ENCODE measurements around the gene NAGS. TPM values are rescaled to one million over a fixed set of nuclear protein-coding genes. Genes with fewer than 3 reads are reported as not detected.
"Not testable (repeated sequence)": the region's sequence is repeated elsewhere in the genome, so short reads cannot be mapped to it uniquely, and the experiment has no call there.

Gene NAGS, protein sequence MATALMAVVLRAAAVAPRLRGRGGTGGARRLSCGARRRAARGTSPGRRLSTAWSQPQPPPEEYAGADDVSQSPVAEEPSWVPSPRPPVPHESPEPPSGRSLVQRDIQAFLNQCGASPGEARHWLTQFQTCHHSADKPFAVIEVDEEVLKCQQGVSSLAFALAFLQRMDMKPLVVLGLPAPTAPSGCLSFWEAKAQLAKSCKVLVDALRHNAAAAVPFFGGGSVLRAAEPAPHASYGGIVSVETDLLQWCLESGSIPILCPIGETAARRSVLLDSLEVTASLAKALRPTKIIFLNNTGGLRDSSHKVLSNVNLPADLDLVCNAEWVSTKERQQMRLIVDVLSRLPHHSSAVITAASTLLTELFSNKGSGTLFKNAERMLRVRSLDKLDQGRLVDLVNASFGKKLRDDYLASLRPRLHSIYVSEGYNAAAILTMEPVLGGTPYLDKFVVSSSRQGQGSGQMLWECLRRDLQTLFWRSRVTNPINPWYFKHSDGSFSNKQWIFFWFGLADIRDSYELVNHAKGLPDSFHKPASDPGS
- 2.4 TPM for total RNA-seq

DNA sequence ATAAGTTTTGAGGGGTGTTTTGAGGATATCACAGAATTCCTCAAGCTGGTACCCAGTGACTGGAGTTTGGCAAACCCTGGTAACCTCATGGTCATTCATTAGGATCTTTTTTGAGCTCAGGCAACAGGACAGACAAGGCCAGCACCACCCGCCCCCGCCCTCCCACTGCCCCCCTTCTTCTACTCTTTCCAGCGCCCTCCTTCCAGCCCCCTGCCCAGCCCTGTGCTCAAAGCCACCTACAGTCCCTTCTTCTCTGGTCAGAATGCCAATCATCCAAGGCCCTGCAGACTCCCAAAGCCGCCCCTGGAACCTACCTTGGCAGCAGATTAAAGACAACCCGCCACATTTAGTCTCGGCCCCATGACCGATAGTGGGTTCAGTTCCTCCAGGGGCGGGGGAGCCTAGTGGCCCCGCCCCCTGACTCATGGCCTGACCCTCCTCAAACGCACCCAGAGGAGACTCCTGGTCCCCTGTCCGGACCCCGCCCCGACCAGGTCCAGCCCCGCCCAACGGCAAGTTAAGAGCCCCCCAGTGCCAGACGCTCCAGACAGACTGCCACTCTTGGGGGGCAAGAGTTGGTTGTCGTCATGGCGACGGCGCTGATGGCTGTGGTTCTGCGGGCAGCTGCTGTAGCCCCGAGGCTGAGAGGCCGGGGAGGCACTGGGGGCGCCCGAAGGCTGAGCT is at the start of gene NAGS:
Gene NAGS (plus strand): TSS at position 546 of the 684 bp plus-strand sequence. CDS start 42 bp downstream, at position 588.
- ATAC-seq = no peak

DNA sequence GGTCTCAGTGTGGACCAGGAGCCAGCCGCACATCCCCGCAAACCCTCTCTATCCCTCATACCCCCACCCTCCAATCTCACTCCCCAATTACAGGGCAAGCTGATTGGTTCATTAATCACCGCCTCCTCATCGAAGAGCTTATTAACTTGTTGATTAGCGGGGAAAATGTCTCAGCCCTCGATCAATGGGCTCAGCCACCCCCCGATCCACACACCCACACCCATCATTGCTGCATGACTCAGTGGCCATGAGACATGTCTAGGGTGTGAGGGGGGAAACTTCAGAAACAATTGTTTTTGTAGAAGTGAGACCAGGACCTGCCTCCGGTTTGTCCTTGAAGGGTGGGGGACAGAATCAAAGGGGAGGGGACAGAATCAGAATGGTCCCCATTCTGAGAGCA is 48.2 kb upstream of the NAGS start:
- ATAC-seq = no peak

DNA sequence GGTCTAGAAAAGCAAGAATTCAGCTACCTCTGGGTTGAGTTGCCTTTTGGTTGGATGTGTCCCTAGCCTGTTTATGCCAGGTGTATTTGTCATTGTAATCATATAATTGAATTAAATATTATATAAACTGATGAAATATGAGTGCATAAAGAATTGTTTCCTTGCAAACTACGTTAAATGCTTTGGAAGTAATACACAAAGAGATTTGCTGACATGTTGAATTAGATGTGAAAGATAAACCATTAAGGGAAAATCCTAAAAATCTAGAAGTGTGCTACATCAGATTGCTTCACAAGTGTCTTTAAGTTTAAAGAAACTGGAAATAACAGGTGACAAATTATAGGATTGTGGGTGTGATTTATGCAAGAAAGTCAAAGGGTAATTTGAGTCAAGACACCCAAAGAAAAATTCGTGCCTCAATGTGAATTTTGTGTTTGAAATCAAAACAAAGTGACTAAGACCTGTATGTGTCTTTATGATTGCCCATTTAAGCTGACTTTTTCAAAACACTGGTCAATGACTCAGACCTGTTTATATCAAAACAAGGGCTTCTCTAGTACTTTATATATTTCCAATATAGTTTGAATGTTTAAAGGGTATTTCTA is 45.6 kb upstream of the NAGS start:
- ATAC-seq = no peak

DNA sequence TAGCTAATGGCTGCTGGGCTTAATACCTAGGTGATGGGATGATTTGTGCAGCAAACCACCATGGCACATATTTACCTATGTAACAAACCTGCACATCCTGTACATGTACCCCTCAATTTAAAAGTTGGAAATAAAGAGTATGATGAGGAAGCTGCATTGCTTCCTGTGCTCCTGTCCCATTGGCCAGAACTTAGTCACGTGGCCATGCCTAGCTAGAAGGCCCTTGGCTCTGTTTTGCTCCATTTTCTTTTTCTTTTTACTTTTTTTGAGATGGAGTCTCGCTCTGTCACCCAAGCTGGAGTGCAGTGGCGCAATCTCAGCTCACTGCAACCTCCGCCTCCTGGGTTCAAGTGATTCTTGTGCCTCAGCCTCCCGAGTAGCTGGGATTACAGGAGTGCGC is 43.1 kb upstream of the NAGS start:
- not testable (repeated sequence) for ATAC-seq

DNA sequence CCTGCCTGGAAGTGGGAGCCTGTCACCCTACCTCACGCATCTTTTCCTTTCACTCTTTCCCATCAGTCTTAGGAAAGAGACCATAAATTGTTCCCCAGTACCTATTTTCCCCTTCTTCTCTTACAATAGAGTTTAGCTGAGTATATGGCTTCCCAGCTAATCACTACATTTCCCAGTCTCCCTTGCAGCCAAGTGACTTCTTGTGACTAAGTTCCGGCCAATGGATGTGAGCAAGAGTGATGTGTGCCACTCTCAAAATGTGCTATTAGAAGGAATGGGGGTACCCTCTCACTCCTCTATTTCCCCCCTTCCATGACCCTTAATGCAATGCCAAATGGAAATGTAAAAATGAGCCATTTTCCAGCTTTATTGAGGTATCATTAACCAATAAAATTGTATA is 42.5 kb upstream of the NAGS start:
- ATAC-seq = no peak

DNA sequence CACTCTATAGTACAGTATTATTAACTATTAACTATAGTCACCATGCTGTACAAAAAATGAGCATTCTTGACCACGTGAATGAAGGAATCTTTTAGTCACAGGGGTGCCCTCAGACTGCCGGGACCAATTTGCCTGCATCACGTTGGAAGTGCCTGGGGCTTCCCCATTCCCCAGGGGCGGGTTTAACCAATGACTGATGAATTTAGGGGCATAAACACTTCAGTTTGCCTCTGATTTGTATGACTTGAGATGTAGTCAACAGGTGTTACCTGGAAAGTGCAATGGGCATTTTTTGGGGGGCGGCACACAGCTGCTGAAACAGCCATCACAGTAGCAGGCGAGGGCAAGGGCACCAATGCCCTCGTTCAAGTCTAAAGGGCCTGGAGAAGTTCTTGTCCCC is 41.9 kb upstream of the NAGS start:
- no peak for ATAC-seq

DNA sequence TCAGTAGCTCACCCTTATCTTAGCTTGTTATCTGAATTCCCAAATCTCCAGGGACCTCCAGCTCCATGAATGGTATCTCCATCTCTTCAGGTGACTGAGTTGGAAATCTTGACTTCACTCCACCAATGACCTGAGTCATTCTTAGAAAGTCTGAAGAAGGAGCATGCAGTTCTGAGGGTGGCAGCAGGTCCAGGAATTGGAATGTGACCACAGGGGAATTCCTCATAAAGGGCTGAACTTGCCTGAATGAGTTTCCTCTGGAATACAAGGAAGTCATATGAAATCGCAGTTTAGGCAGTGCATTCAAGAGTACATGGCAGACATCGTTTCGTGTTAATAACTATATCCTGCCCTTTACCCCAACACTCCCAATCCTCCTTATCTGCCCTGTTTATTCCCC is 38.1 kb upstream of the NAGS start:
- ATAC-seq = no peak

DNA sequence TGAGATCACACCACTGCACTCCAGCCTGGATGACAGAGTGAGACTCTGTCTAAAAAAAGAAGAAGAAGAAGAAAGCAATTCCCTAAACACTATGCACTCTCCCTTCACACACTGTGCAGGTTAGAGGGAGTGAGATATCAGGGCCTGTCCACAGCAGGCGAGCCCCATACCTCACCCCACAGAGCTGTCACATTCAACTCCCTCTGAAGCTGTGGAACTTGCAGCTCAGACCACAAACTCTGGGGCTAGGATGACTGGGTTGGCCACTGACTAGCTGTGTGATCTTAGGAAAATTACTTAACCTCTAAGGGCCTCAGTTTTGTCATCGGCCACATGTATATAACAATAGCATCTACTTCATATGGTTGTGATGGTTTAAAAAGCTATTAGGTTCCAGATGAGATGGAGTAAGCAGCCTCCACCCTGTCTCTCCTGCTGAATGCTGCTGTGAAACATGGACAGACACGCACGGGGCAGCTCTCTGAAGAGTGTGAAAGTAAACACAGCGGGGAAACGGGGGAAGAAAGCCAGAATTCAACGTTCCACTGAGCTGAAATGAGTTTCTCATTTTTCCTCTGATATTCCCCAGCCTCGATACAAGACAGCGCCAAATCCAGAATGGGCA is 37.1 kb upstream of the NAGS start:
- ATAC-seq = no peak

DNA sequence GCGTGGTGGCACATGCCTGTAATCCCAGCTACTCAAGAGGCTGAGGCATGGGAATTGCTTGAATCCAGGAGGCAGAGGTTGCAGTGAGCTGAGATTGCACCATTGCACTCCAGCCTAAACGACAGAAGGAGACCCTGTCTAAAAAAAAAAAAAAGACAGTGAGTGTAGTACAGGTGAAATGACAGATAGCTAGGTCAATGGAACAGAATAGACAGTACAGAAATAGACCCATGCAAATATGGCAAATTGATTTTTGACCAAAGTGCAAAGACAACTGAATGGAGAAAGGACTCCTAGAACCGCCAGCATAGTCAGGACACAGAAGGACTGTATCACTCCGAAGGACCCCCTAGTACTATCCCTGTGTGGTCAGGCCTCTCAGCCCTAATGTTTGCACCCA is 34.1 kb upstream of the NAGS start:
- ATAC-seq = no peak

DNA sequence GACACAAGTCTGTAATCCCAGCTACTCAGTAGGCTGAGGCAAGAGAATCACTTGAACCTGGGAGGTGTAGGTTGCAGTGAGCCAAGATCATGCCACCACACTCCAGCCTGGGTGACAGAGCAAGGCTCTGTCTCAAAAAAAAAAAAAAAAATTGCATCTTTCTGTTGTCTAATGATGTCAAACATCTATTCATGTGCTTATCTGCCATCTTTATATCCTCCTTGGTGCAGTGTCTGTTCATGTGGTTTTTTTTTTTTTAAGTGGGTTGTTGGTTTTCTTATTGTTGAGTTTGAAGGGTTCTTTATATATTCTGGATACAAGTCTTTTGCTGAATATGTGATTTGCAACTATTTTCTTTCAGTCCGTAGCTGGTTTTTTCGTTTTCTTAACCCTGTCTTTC is 33.0 kb upstream of the NAGS start:
- ATAC-seq = not testable (repeated sequence)

DNA sequence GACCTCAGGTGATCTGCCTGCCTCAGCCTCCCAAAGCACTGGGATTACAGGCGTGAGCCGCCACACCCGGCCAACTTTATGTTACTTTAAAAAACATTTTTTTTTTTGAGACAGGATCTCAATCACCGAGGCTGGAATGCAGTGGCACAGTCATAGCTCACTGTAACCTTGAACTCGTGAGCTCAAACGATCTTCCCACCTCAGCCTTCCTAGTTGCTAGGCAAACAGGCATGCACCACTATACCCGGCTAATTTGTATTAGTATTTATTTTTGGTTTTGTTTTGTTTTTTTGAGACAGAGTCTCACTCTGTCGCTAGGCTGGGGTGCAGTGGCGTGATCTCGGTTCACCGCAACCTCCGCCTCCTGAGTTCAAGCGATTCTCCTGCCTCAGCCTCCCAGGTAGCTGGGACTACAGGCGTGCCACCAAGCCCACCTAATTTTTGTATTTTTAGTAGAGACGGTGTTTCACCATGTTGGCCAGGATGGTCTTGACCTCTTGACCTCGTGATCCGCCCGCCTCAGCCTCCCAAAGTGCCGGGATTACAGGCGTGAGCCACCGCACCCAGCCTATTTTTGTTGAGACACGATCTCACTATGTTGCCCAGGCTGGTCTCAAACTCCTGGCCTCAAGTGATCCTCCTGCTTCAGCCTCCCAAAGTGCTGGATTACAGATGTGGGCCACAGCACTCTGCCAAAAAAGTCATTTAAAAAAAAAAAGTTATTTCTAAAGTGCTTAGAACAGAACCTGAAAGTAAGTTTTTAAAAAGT is 31.8 kb upstream of the NAGS start:
- not testable (repeated sequence) for ATAC-seq

DNA sequence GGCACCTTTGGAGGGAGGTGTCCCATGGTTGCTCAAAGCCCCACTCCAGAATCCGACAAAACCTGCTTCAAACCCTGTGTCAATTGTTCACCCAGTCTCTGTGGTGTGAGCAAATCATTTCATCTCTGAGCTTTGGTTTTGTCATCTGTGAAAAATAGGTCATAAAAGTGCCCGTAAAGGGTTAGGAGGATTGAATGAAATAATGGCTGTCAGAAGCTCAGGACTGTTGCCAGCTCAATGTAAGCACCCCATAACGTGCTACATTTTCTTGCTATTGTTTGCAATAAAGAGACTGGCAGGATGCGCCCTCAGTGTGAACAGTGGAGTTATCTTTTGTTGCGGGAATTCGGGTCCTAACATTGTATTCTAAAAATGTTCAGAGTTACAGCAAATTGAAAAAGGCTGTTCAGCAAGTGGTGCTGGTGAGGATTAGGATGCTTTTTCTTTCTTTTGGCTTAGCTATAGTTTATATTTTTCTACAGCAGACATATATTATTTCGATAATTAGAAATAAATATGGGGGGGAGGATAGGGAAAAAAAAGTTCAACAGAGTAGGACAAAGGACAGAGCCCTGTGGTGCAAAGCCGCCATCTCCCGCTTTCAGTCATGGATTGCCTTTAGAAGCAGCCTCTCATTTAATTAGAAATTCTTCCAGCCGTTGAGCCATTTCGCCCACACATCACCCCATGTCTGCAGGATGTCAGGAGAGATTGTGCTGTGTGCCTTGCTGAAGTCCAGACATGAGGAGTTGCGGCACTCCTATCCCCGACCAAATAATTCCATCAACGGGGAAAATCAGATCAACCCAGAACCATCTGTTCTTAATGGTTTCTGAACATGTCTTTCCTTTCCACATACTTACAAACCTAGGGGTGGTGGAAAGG is 29.8 kb upstream of the NAGS start:
- ATAC-seq = no peak

DNA sequence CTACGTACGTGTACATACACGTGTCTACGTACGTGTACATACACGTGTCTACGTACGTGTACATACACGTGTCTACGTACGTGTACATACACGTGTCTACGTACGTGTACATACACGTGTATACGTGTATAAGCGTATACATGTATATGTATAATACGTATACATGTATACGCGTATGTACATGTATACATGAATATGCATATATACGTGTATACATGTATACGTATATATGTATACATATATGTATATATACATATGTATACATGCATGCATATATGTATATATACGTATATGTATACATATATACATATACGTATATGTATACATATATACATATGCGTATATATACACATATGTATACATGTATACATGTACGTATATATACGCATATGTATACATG is 28.5 kb upstream of the NAGS start:
- ATAC-seq = no peak

DNA sequence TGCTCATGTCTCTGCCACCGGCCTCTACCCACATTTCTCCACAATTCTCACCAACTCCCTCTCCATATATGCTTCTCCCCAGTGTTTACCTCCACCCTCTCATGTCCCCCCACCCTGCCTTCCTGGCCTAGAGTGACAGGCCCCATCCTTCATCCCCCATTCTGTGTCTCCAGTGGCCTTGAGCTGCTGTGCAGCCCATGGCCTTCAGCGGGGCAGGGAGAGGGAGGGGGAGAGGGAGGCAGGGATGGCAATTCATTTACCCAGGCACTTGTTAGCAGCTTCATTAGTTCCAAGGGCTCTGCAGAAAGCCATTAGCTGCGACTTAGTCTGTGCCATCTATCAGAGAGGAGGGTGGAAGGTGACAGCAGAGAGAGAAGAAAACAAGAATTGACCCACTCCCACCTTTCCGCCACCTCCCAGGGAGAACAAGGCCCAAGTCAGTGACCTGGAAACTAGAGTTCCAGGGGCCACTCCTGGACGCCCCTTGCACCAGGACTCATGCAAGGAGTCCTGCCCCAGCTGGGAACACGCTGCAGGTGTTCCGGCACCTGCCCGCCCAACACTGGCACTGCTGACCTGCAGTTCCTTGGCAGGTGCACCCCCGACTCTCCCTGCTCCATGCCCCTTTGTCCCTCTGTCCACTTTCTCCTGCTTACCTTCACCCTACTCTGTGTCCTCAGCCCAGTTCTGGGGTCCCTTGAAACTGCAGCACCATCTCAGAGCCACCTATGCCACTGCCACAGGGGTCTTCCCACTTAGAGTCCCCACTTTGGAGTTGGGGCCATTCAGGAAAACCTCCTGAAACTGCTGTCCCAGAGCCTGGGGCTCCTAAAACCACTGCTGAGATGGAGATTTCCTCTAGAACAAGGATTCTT is 27.2 kb upstream of the NAGS start:
- ATAC-seq = no peak

DNA sequence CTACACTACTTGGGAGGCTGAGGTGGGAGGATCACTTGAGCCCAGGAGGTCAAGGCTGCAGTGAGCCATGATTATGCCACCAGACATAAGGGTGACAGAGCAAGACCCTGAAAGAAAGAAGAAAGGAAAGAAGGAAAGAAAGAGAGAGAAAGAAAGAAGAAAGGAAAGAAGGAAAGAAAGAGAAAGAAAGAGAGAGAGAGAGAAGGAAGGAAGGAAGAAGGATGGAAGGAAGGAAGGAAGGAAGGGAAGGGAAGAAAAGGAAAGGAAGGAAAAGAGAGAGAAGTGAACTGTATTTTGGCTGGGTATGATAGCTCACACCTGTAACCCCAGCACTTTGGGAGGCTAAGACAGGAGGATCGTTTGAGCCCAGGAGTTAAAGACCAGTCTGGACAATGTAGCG is 26.3 kb upstream of the NAGS start:
- ATAC-seq = no peak

DNA sequence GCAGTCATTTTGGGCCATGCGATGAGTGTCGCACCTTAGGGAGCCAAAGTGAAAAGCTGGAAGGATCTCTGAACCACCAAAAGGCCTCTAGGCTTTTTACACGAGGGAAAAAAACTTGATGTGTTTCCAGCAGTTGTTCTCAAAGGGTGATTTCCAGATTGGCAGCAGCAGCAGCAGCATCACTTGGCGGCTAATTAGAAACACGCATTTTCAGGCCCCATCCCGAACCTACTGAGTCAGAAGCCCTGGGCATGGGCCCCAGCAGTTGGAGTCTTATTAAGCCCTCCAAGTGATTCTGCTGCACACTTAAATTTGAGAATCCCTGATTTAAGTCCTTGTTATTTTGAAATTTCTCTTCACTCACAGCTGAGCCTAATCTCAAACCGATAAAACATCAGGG is 25.4 kb upstream of the NAGS start:
- ATAC-seq = no peak

DNA sequence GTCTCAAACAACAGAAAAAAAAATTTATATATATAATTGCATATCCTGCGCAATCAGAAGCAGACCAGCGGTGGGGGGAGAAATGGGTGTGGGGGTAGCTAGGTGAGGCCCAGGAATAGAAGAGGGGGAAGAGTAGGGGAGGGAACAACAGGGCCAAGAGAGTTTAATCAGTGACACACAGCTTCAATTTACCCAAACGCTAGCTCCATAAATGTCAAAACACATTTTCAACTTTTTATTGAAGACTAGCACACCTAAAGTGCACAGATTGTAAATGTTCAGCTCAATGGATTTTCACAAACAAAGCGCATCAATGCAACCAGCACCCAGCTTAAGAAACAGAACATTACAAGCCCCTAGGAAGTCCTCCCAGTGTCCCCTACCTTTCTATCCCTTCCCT is 24.8 kb upstream of the NAGS start:
- ATAC-seq = no peak

DNA sequence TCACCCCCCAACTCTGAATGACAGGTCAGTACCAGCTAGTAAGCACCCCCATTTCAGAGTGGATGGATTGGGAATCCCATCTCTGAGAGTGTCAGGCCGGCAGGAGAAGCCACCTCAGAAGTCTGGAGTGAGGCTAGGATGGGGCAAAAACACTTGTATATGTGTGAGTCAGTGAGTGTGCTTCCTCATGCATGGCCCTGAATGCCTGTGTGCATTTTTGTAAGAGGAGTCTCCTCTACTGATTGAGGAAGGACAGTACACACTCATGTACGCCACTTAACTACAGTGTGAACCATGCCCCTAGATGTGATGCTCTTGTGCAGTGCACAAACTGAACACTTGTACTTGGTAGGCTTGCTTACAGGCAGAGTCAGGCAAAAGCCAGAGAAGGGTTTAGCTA is 22.3 kb upstream of the NAGS start:
- no peak for ATAC-seq

DNA sequence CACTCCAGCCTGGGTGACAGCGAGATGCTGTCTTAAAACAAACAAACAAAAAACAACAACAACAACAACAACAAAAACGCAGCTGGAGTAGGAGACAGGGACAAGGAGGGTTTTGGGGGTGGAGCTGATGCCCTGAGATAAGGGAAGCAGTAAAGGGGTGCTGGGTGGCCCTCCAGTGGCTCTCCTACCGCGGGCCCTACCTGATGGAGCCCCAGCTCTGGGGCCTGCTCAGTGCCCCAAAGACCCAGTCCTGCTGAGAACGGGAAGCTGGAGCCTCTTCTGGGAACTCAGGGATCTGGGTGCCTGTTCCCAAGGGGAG is 21.3 kb upstream of the NAGS start:
- no peak for ATAC-seq
